Upper lobe of left lung (tissue), 4 donors: Measurements from ENCODE around the gene REPIN1.

ENCODE experiments used
- POLR2A ChIP-seq, 4 donors: fragments of 450-650 bp; IDR thresholded peaks; one replicate each; pipeline ENCODE4 v1.5.1; 2016 to 2017; ENCODE audit warnings: antibody characterized with exemption in 4 of 4, mild to moderate bottlenecking in 2 of 4
- POLR2AphosphoS5 ChIP-seq, 2 donors: sonication (generic); formaldehyde crosslinking; IDR thresholded peaks; one replicate each; pipeline ENCODE4 v1.5.1; 2017; ENCODE audit warnings: antibody characterized with exemption in 2 of 2
- TF ChIP-seq, protein P1 (sequence below), 6 experiments: fragments of 450-650 bp in 4 of 6; fragments of 200-600 bp in 2 of 6; sonication (generic) in 2 of 6; IDR thresholded peaks; one replicate each; pipeline ENCODE4 v1.5.1; 2016 to 2019; ENCODE audit warnings: antibody characterized with exemption in 6 of 6

DNA sequence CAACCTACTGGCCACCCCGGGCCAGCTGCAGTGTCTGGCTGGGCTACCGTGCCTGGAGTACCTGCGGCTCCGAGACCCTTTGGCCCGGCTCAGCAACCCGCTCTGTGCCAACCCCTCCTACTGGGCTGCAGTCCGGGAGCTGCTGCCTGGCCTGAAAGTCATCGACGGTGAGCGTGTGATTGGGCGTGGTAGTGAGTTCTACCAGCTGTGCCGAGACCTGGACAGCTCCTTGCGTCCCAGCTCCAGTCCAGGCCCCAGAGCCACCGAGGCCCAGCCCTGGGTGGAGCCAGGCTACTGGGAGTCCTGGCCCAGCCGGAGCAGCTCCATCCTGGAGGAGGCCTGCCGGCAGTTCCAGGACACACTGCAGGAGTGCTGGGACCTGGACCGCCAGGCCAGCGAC lies 31.4 kb upstream of the REPIN1 start:
- TF ChIP-seq, protein P1, sequence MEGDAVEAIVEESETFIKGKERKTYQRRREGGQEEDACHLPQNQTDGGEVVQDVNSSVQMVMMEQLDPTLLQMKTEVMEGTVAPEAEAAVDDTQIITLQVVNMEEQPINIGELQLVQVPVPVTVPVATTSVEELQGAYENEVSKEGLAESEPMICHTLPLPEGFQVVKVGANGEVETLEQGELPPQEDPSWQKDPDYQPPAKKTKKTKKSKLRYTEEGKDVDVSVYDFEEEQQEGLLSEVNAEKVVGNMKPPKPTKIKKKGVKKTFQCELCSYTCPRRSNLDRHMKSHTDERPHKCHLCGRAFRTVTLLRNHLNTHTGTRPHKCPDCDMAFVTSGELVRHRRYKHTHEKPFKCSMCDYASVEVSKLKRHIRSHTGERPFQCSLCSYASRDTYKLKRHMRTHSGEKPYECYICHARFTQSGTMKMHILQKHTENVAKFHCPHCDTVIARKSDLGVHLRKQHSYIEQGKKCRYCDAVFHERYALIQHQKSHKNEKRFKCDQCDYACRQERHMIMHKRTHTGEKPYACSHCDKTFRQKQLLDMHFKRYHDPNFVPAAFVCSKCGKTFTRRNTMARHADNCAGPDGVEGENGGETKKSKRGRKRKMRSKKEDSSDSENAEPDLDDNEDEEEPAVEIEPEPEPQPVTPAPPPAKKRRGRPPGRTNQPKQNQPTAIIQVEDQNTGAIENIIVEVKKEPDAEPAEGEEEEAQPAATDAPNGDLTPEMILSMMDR (IDR thresholded peaks at IDR 0.05) = no peak
- TF ChIP-seq POLR2A (IDR thresholded peaks at IDR 0.05) = no peak
- no peak for TF ChIP-seq POLR2AphosphoS5 (IDR thresholded peaks at IDR 0.05)
